BJ (cell line): Measurements from ENCODE around the gene PDGFD. TPM values are rescaled to one million over a fixed set of nuclear protein-coding genes. Genes with fewer than 3 reads are reported as not detected.

Experiments used
- CTCF ChIA-PET: fragments of 350-600 bp; formaldehyde crosslinking; extraction: SDS; loops from one replicate; lab custom pipeline; 2021; ENCODE audit warnings: antibody characterized with exemption, inconsistent platforms; lab: Yijun Ruan, JAX
- POLR2A ChIA-PET: fragments of 300-600 bp; sonication (Branson Sonifier 250); formaldehyde crosslinking; extraction: SDS; loops from one replicate; lab custom pipeline; 2021; ENCODE audit warnings: antibody characterized with exemption; lab: Charles Lee
- DNase-seq: peaks from one replicate; pipeline ENCODE4 v3.0.0-alpha.2; 2011; ENCODE audit warnings: low read depth
- H3K27me3 ChIP-seq: 2 replicates; pipeline ENCODE4 v1.6.0; 2011; ENCODE audit warnings: low read length; ENCODE audit not compliant: control insufficient read depth, insufficient read depth
- H3K36me3 ChIP-seq: 2 replicates; pipeline ENCODE4 v1.5.1; 2011; ENCODE audit warnings: low read length; ENCODE audit not compliant: control insufficient read depth, insufficient read depth
- H3K4me3 ChIP-seq: 2 replicates; pipeline ENCODE4 v1.5.1; 2011; ENCODE audit warnings: low read depth, mild to moderate bottlenecking, control low read depth, low read length
- CTCF ChIP-seq: IDR thresholded peaks from 2 replicates; pipeline ENCODE4 v1.5.1; 2011; ENCODE audit warnings: low read depth, mild to moderate bottlenecking, control low read depth, inconsistent platforms, low read length, moderate library complexity; ENCODE audit not compliant: insufficient read depth
- polyA plus RNA-seq: library from polyadenylated mRNA; depleted of rRNA; stranded (reverse); fragments of >200 nt; gene quantifications from 2 replicates; pipeline ENCODE4 v1.2.3, GENCODE V29; 2011

Gene PDGFD
- polyA plus RNA-seq, 1 experiment: 0.72 TPM

- DNase-seq: no peak
- no peaks in the 10 kb centered on the region for H3K36me3 ChIP-seq
- ChIA-PET POLR2A (no interaction called here), CTCF (no interaction called here)
- no peak overlapping the region for H3K4me3 ChIP-seq
- H3K27me3 ChIP-seq: no peaks in the 10 kb centered on the region
- no peak for TF ChIP-seq CTCF
Measured at GRCh38 chr11:104086621-104087020, 77.3 kb downstream of the PDGFD start.

- H3K36me3 ChIP-seq: no peaks in the 10 kb centered on the region
- H3K27me3 ChIP-seq: no peaks in the 10 kb centered on the region
- no peak for TF ChIP-seq CTCF
- POLR2A ChIA-PET: no interaction called here
- DNase-seq: no peak
- CTCF ChIA-PET: no interaction called here
- H3K4me3 ChIP-seq: no peak overlapping the region
Measured at GRCh38 chr11:104078995-104079394, 85.0 kb downstream of the PDGFD start.

GRCh38 chr11:104078245-104078644, 85.7 kb downstream of the PDGFD start:
- H3K36me3 ChIP-seq: no peaks in the 10 kb centered on the region
- CTCF ChIA-PET: no interaction called here
- DNase-seq: no peak
- no peak overlapping the region for H3K4me3 ChIP-seq
- TF ChIP-seq CTCF: no peak
- POLR2A ChIA-PET: no interaction called here
- H3K27me3 ChIP-seq: no peaks in the 10 kb centered on the region

- no peak overlapping the region for H3K4me3 ChIP-seq
- no peaks in the 10 kb centered on the region for H3K36me3 ChIP-seq
- CTCF ChIA-PET: no interaction called here
- TF ChIP-seq CTCF: no peak
- no peaks in the 10 kb centered on the region for H3K27me3 ChIP-seq
- DNase-seq: no peak
- POLR2A ChIA-PET: no interaction called here
Measured at GRCh38 chr11:104076455-104076854, 87.5 kb downstream of the PDGFD start.

- H3K4me3 ChIP-seq: no peak overlapping the region
- no peaks in the 10 kb centered on the region for H3K36me3 ChIP-seq
- ChIA-PET CTCF (no interaction called here), POLR2A (no interaction called here)
- TF ChIP-seq CTCF: no peak
- H3K27me3 ChIP-seq: no peaks in the 10 kb centered on the region
- no peak for DNase-seq
Measured at GRCh38 chr11:104075706-104076105, 88.2 kb downstream of the PDGFD start.
